ENCODE measurements around the gene PARP9. TPM values are rescaled to one million over a fixed set of nuclear protein-coding genes. Genes with fewer than 3 reads are reported as not detected.

PARP9 gene
- total RNA-seq, 2 experiments from 2014 or later = 0.57 to 1.4 TPM

- ChIA-PET POLR2A (no interaction called here), CTCF (ENCODE audit: unreplicated experiment) (no interaction called here)
- Histone ChIP-seq H4K20me1 (ENCODE audit: insufficient read depth, low read length) (no peaks in the 10 kb centered on the region), H2AFZ (ENCODE audit: low read length) (no peak overlapping the region), H3K36me3 (ENCODE audit: insufficient read depth, low read length) (no peaks in the 10 kb centered on the region), H3K4me2 (ENCODE audit: low read length) (no peak overlapping the region), H3K79me2 (ENCODE audit: insufficient read depth, low read depth, low read length) (no peaks in the 10 kb centered on the region), H3K9me3 (ENCODE audit: low read length) (no peaks in the 10 kb centered on the region), H3K9me2 (ENCODE audit: insufficient read depth, low read length) (no peaks in the 10 kb centered on the region), H3K4me1 (ENCODE audit: insufficient read depth, low read length, poor library complexity, severe bottlenecking) (no peaks in the 10 kb centered on the region), H3K4me3 (ENCODE audit: low read depth, low read length, poor library complexity, severe bottlenecking) (no peak overlapping the region), H3K27ac (ENCODE audit: low read depth, low read length, poor library complexity, severe bottlenecking) (no peak overlapping the region)
- TF ChIP-seq CTCF (conservative IDR thresholded peaks at IDR 0.05; ENCODE audit: low read length) (no peak), EZH2phosphoT487 (IDR thresholded peaks at IDR 0.05; ENCODE audit: borderline replicate concordance, low read depth, low read length) (no peak)
- intact Hi-C loops (cut with micrococcal nuclease; ENCODE audit: unreplicated experiment) = no loop called here
- no peak for DNase-seq (ENCODE audit: low spot score)
- BruUV-seq (replicated peaks) = no TSS peak
These were observed 8.6 kb downstream of the PARP9 start for GRCh38 chr3:122555275-122556071.

- H3K4me3 ChIP-seq (ENCODE audit: low read depth, low read length, poor library complexity, severe bottlenecking) = no peak overlapping the region
- no peak for DNase-seq (ENCODE audit: low spot score)
- BruUV-seq (replicated peaks) = no TSS peak
- H4K20me1 ChIP-seq (ENCODE audit: insufficient read depth, low read length) = no peaks in the 10 kb centered on the region
- POLR2A ChIA-PET = no interaction called here
- H3K36me3 ChIP-seq (ENCODE audit: insufficient read depth, low read length) = no peaks in the 10 kb centered on the region
- H3K4me2 ChIP-seq (ENCODE audit: low read length) = no peak overlapping the region
- H3K27ac ChIP-seq (ENCODE audit: low read depth, low read length, poor library complexity, severe bottlenecking) = no peak overlapping the region
- H3K4me1 ChIP-seq (ENCODE audit: insufficient read depth, low read length, poor library complexity, severe bottlenecking) = no peaks in the 10 kb centered on the region
- intact Hi-C loops (cut with micrococcal nuclease; ENCODE audit: unreplicated experiment) = no loop called here
- CTCF ChIA-PET (ENCODE audit: unreplicated experiment) = interaction anchor here (0.6 kb wide), 1 partner anchor 242 kb away, joined by 3 read pairs; no protein-coding TSS in a partner anchor
- H3K79me2 ChIP-seq (ENCODE audit: insufficient read depth, low read depth, low read length) = no peaks in the 10 kb centered on the region
- TF ChIP-seq EZH2phosphoT487 (IDR thresholded peaks at IDR 0.05; ENCODE audit: borderline replicate concordance, low read depth, low read length) (no peak), CTCF (conservative IDR thresholded peaks at IDR 0.05; ENCODE audit: low read length) (no peak)
- no peak overlapping the region for H2AFZ ChIP-seq (ENCODE audit: low read length)
- no peaks in the 10 kb centered on the region for H3K9me3 ChIP-seq (ENCODE audit: low read length)
- H3K9me2 ChIP-seq (ENCODE audit: insufficient read depth, low read length) = no peaks in the 10 kb centered on the region
These were observed 10.9 kb downstream of the PARP9 start for GRCh38 chr3:122553171-122553570.

- H3K4me2 ChIP-seq (ENCODE audit: low read length) = no peak overlapping the region
- no peak overlapping the region for H2AFZ ChIP-seq (ENCODE audit: low read length)
- H4K20me1 ChIP-seq (ENCODE audit: insufficient read depth, low read length) = no peaks in the 10 kb centered on the region
- H3K4me1 ChIP-seq (ENCODE audit: insufficient read depth, low read length, poor library complexity, severe bottlenecking) = no peaks in the 10 kb centered on the region
- no peaks in the 10 kb centered on the region for H3K79me2 ChIP-seq (ENCODE audit: insufficient read depth, low read depth, low read length)
- ChIA-PET POLR2A (interaction anchor here (0.6 to 1.0 kb wide), 5 partner anchors 24 to 440 kb away, joined by 3 to 4 read pairs (median 3); no protein-coding TSS in a partner anchor), CTCF (ENCODE audit: unreplicated experiment) (no interaction called here)
- DNase-seq (ENCODE audit: low spot score) = no peak
- TF ChIP-seq EZH2phosphoT487 (IDR thresholded peaks at IDR 0.05; ENCODE audit: borderline replicate concordance, low read depth, low read length) (no peak), CTCF (conservative IDR thresholded peaks at IDR 0.05; ENCODE audit: low read length) (no peak)
- H3K9me2 ChIP-seq (ENCODE audit: insufficient read depth, low read length) = no peaks in the 10 kb centered on the region
- H3K27ac ChIP-seq (ENCODE audit: low read depth, low read length, poor library complexity, severe bottlenecking) = no peak overlapping the region
- H3K36me3 ChIP-seq (ENCODE audit: insufficient read depth, low read length) = no peaks in the 10 kb centered on the region
- no peaks in the 10 kb centered on the region for H3K9me3 ChIP-seq (ENCODE audit: low read length)
- no TSS peak for BruUV-seq (replicated peaks)
- intact Hi-C loops (cut with micrococcal nuclease; ENCODE audit: unreplicated experiment) = no loop called here
- no peak overlapping the region for H3K4me3 ChIP-seq (ENCODE audit: low read depth, low read length, poor library complexity, severe bottlenecking)
These were observed 15.5 kb downstream of the PARP9 start for GRCh38 chr3:122548619-122549018.

Data from OCI-LY7 (cell line).